RKO (cell line): ENCODE results near the gene BIRC6.
"Not testable (repeated sequence)": the region's sequence is repeated elsewhere in the genome, so short reads cannot be mapped to it uniquely, and the experiment has no call there.

Experiments
- DNase-seq: peaks from one replicate; pipeline ENCODE4 v3.0.0-alpha.2; 2016; ENCODE audit warnings: low spot score

BIRC6 gene

GRCh38 chr2:32504877-32505478 lies 148.2 kb downstream of the BIRC6 start:
- no peak for DNase-seq

GRCh38 chr2:32506446-32506845 lies 149.6 kb downstream of the BIRC6 start:
- DNase-seq, result no peak

GRCh38 chr2:32514946-32515345 lies 158.1 kb downstream of the BIRC6 start:
- DNase-seq, result no peak

GRCh38 chr2:32516567-32516966 lies 159.7 kb downstream of the BIRC6 start:
- DNase-seq, result no peak

- no peak for DNase-seq
These were observed 165.9 kb downstream of the BIRC6 start for GRCh38 chr2:32522770-32523169.

GRCh38 chr2:32523686-32524085 lies 166.9 kb downstream of the BIRC6 start:
- DNase-seq, result no peak

- no peak for DNase-seq
These were observed 175.5 kb downstream of the BIRC6 start for GRCh38 chr2:32532341-32532740.

- DNase-seq, result no peak
These were observed 176.1 kb downstream of the BIRC6 start for GRCh38 chr2:32532961-32533360.

- no peak for DNase-seq
These were observed 178.0 kb downstream of the BIRC6 start for GRCh38 chr2:32534831-32535230.

GRCh38 chr2:32538735-32539134 lies 181.9 kb downstream of the BIRC6 start:
- no peak for DNase-seq

GRCh38 chr2:32552483-32552882 lies 195.7 kb downstream of the BIRC6 start:
- DNase-seq, result not testable (repeated sequence)

- peak; percentile 69 for DNase-seq
These were observed 197.1 kb downstream of the BIRC6 start for GRCh38 chr2:32553829-32554432.

- DNase-seq, result no peak
These were observed 201.7 kb downstream of the BIRC6 start for GRCh38 chr2:32558492-32558891.

GRCh38 chr2:32559136-32559535 lies 202.3 kb downstream of the BIRC6 start:
- no peak for DNase-seq

- DNase-seq, result no peak
These were observed 206.1 kb downstream of the BIRC6 start for GRCh38 chr2:32562906-32563305.

- no peak for DNase-seq
These were observed 207.7 kb downstream of the BIRC6 start for GRCh38 chr2:32564417-32565035.

GRCh38 chr2:32565902-32566301 lies 209.1 kb downstream of the BIRC6 start:
- no peak for DNase-seq

- DNase-seq, result no peak
These were observed 215.2 kb downstream of the BIRC6 start for GRCh38 chr2:32572030-32572429.

- DNase-seq, result no peak
These were observed 215.9 kb downstream of the BIRC6 start for GRCh38 chr2:32572737-32573136.

GRCh38 chr2:32591669-32592463 lies 235.0 kb downstream of the BIRC6 start:
- DNase-seq, result no peak

GRCh38 chr2:32594573-32594972 lies 237.8 kb downstream of the BIRC6 start:
- no peak for DNase-seq

- DNase-seq, result no peak
These were observed 254.5 kb downstream of the BIRC6 start for GRCh38 chr2:32611366-32611765.

- no peak for DNase-seq
These were observed 254.9 kb downstream of the BIRC6 start for GRCh38 chr2:32611771-32612170.
